GM13976 (cell line): ENCODE measurements around the gene CSNK1G2.
A peak's percentile ranks its signal among the peaks of the same experiment; 100 is the strongest.

Source experiments
- DNase-seq: peaks from one replicate; pipeline ENCODE4 v3.0.0; 2012; ENCODE audit warnings: low spot score
- CTCF ChIP-seq: IDR thresholded peaks from 2 replicates; pipeline ENCODE4 v1.5.1; 2012; ENCODE audit warnings: borderline replicate concordance, mild to moderate bottlenecking; ENCODE audit not compliant: insufficient read depth; ENCODE audit errors: extremely low read depth, missing control alignments, control extremely low read depth
- in situ Hi-C: fragments of 300-500 bp; cut with MboI; formaldehyde crosslinking; loops from one replicate; pipeline ENCODE4 v1.12.0; 2022; ENCODE audit warnings: low sequenced_read_pairs, mixed read lengths, inconsistent platforms; ENCODE audit not compliant: unreplicated experiment

The CSNK1G2 gene

GRCh38 chr19:1991018-1991913, 50.3 kb downstream of the CSNK1G2 start:
- no peak for TF ChIP-seq CTCF
- in situ Hi-C loops = no loop called here

GRCh38 chr19:1992759-1993260, 51.8 kb downstream of the CSNK1G2 start:
- TF ChIP-seq CTCF = no peak
- in situ Hi-C loops = no loop called here
- DNase-seq = no peak

More at GRCh38 chr19:1991018-1991913, 50.3 kb downstream of the CSNK1G2 start:
- no peak for DNase-seq

- no peak for TF ChIP-seq CTCF
- in situ Hi-C loops = no loop called here
- DNase-seq = no peak
Observed at GRCh38 chr19:1997353-1998233, 56.6 kb downstream of the CSNK1G2 start.

GRCh38 chr19:1998712-1999708, 58.0 kb downstream of the CSNK1G2 start:
- no peak for DNase-seq
- in situ Hi-C loops = no loop called here

GRCh38 chr19:1999856-2000515, 59.0 kb downstream of the CSNK1G2 start:
- peak; percentile 70 for DNase-seq
- no peak for TF ChIP-seq CTCF
- in situ Hi-C loops = no loop called here

More at GRCh38 chr19:1998712-1999708, 58.0 kb downstream of the CSNK1G2 start:
- TF ChIP-seq CTCF = no peak
